GM18907 (cell line): ENCODE data around the gene FER.

Source experiments
- ATAC-seq: cut with Tn5 transposase; IDR thresholded peaks from one replicate; pipeline ENCODE4 v1.9.1; 2021; ENCODE audit warnings: mild to moderate bottlenecking, moderate library complexity; ENCODE audit not compliant: unreplicated experiment

FER gene

DNA sequence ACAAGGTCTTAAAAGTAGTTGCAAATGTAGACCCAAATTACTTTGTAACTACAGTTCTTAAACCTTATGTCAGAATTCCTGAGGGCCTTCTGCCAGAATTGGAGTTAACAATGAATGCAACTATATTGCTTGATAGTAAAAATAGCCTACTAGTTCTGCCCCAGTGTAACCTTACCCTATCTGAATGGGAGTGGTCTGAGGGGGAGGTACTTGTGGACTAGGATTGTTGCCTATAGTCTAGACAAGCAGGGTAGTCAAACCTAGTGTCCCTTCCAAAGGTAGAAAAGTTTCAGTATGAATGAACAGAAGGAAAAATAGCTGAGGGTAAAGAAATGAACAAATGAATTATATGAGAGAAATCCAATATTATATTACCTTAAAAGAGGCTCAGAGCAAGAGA lies 419.9 kb downstream of the FER start:
- no peak for ATAC-seq

DNA sequence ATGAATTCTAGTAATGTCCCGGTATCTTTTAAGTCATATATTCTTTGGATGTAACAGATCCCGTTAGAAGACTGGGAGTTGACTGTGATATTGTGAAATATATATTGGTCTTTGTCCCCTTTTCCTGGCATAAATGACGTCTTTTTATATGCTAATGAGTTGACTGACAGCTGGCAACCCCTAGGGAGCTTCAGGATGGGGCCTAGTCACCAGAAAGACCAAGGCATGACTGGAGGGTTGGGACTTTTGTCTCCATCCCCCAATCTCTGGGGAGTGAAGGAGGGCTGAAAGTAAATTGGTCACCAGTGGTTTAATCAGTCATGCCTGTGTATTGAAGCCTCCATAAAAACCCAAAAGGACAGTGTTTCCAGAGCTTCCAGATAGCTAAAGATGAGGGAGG lies 420.5 kb downstream of the FER start:
- ATAC-seq: no peak

DNA sequence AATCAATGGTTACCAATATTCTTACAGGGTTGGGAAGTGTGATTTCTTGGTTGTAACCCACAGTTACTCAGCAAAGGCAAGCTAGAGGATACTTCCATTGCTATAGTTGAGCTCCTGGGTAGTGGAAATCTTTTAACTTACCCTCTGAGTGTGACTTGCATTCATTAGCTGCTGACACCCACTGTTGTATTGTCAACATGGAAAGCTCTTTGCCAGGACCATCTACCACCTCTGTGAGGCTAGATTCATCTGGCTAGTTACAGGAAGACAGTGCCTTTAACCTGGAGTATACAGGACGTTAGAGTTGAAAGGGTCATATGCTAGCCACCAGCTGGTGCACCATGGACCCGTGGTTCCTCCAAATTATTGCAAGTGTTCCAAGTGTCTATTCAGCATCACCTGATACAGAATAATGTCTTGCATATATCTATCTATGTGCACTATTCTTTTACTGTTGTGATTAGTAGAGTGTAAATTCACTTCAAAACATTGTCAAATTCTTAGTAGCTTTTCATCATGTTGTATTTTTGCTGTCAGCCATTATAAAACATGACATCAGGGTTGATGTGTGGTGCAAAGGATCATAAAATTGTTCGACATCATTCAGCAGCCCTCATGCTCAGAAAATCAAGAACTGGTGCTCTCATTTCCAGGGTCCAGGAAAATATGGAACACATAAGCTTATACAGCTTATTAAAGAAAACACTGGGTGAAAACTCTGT lies 423.1 kb downstream of the FER start:
- no peak for ATAC-seq

DNA sequence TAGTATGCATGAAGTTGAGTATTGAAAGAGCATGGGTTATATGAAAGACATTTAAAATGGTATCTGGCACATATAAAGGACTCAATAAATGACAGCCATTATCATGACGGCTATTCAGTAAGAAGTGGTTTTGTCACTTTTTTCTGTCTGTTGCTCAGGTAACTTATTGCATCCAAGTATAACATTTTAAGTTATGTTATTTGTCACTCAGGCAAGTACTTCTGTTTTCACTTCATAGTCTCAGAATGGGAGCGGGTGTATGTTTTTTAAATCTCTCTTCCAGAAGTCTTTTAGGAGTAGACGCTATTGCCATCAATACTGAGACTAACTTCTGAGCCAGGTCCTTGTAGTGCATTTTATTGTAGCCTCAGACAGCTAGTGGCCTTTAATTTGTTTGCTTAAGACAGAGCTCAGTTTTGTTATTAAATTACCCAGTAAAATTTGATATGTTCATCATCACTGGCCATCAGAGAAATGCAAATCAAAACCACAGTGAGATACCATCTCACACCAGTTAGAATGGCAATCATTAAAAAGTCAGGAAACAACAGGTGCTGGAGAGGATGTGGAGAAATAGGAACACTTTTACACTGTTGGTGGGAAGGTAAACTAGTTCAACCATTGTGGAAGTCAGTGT lies 423.9 kb downstream of the FER start:
- ATAC-seq: peak; percentile 88

DNA sequence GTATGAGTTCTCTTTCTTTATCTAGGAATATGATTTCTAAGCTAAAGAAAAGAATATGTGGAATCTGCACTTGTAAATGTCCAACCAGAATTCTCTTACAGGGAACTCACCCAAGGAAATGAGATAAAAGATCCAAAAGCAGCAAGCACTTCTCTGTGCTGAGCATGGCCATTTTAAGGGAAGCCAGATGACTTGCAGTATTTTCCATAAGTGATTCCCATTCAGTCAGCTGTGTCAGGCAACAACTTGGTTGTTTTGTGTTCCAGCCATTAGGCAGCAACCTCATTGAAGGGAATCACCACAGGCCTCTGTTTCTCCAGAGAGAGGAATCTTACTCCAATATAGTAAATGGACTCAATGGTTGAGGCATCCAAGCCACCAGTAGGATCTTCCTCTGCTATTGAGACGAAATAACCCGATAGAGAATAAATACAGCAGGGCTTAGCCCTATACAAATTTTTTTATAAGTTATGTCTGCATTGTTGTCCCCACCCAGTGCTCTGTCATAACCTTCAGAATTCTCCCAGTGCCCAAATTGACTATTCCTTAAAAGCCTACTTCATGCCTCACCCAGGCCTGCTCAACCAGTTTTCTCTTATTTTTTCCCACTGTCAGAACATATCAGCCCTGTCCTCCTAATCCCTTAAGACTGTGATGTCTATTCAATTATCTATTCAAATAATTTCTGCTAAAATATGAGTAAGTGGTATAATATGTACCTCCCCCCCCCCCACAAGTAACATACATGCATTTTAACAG lies 425.5 kb downstream of the FER start:
- no peak for ATAC-seq

DNA sequence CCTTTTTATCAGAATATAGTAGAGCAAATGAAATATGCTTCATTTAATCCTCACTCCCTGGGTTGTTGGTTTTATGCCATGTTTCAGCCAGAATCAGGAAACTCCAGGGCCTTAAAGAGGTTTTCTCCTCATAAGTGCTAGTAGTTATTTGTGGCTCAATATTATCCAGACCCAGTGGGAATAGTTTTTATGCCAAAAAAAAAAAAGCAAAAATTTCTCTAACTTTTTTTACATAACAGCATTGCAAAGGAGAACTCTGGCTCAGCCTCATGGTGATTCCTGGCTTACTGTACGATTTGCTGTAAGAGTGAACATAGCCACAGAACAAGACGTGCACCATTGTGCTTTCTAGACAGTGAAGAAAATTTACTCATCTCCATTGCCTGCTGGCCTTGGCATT lies 429.5 kb downstream of the FER start:
- ATAC-seq: no peak

DNA sequence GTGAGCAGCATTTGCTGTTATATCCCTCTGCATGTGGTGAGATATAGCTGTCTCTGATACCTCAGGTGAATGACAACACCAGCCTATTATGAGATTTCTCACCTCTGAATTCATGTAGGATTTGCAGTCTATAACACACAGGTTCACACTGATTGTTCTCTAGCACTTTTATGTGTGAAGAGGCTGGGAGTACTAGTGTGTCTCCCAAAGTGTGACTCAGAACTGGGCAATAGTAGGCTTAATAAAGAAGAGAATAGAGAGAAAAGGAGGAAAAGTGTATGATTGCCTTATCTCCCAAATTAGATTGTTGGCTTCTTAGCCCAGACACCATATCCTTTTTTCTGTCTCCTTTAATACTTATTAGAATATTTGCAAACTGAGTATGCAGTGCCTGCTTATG lies 430.1 kb downstream of the FER start:
- no peak for ATAC-seq

DNA sequence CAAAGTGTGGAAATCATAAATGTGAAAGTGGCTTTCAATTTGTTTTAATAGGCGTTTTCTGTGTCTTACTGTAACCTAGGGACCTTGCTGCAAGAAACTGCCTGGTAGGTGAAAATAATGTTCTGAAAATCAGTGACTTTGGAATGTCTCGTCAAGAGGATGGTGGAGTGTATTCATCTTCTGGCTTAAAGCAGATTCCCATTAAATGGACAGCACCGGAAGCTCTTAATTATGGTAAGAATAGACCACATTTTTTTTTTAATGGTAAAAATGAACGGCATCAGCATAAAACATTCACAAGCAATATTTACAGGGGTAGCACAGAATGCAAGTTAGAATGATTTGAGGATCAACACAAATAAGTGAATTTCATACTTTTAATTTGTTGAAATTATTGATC lies 433.0 kb downstream of the FER start:
- ATAC-seq: no peak

DNA sequence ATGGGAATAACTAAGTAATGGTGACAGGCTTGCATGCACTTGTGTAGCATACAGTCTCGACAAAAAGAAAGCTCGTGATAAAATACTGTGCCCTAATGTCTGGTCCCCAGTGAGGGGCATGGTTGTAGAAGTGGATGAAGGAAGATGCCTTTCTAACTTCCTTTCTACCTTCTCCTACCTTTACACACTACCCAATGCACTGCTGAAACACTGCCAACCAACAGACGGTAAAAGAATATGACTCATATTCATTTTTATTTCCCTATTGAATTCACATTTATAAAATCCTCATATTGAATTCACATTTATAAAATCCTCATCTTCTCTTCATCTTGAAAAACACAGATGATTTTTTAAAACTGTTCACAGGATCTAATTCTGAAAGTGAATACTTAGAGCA lies 439.1 kb downstream of the FER start:
- ATAC-seq: no peak

DNA sequence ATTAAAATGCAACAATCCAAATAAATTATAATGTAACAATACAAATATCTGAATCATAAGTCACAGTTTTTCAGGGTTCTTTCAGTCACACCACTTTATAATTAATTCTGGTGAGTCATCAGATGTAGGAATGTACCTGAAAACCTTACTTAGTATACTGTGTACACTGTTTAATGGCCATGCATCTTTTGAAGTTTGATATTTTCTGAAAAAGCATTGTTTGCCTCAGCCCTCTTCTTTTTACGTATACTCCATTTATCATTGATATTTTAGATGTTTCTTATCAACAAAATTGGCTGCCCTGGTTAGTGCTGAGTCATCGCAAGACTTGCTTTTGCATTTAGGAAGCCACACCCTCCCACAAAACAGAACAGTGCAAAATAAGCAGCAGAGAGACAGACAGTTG lies 443.5 kb downstream of the FER start:
- peak; percentile 67 for ATAC-seq

DNA sequence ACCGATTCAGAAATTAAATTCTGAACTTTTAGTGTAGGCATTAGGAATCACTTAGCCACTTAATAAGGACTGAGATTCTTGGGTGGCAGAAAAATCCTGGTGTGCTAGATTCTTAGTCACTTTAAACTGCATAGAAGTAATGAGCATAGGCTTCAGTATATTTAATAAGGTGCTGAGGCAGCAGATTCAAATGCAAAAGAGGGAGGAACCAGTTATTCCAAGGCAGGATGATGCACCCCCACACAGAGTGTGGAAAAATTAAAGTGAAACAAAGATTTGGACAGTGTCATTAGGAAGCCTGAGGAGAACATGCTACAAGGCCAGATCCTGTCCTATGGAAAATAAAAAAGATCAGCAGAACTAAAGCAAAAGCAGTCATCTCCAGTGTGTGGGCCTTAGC lies 444.3 kb downstream of the FER start:
- ATAC-seq: no peak

DNA sequence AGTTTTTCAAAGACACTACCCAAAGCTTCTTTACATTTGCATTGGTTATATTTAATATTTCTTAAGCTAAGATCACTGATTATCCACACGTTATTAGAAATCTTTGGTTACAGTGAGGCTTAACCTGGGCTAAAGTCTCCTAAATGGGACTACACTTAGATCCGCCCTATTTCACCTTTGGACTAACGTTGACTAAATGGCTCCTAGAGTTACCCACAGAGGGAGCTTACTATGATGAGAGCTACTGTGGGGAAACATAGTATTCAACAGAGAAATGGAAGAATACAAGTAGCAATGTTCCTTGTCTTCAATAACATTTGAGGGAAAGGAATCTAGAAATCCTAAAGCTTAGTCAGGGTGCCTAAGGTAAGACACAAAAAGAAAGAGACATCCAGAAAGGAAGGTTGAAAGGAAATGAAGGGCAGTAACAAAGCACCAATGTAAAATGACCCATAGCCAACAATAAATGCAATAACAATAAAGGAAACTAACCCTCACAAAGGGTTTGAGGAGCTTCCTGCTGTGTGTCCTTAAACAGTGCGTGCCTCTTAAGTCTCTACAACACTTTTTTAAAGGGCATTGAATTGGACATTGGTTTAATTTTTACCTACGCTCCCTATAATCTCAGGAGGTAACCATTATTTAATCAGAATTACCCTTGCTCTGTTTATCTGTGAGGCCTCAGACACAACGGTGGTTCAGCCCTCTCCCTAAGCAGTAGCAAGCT lies 445.0 kb downstream of the FER start:
- no peak for ATAC-seq

DNA sequence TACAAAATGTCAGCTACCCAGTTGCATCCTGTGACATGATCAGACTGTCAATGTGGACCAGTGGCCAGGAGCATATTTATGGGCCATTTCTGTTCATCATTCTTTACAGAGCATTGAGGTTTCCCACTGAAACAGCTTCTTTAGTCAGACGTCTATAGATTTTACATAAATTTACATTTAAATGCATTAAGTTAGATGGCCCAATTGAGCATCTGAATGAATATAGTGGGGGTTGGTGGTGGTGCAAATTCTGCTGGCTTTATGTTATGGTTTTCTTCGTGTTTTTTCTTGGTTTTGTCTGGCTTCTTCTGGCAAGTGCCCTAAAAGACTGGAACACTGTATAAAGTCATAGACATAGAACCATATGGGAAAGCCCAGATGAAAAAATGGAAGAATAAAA lies 448.0 kb downstream of the FER start:
- no peak for ATAC-seq

DNA sequence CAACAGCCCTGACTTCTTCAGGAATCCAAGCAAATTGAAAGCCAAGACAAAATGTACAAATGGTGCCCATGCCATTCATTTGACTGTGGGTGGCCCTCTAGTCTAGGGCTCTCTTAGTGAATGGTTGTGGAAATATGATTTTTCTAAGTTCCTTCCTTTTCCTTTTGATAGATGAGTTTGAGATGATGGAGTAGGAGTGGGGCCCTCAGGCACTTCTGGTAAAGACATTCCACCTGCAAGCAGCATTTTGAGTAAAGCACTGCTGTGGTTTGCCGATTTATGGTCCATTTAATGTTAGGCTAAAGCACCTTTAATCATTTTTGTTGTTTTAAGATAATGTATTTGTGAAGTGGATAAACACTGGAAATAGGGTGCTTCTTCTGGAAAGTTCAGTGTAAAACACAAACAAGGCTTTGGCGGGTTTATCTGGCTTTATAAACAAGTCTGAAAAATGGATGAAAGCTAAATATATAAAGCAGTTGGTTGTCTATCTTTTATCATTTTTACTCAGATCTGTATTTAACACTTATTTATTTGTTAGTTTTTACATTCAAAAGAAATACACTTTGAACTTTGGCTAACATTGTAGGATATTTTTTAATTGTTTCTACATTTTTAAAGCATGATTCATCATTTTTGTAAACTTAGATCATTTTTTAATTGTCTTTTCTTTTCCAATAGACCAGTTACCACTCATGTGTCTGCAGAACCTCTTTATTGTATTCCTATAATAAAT lies 448.6 kb downstream of the FER start:
- ATAC-seq: no peak

DNA sequence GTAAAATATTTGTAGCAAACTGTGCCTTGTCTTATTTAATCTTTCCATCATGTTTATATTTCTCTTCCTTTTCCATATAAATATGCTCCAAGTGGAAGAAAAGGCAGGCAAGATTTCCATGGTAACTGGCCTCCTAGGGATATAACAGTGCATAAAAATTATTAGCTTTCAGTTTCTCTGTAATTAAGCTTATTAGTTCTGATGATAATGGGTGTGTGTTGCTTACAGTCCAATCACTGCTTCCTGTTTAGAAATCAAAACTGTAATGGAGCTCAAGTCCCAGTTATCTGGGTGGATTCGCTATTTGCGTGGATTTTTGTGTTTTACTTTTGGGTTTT lies 449.1 kb downstream of the FER start:
- ATAC-seq: no peak

DNA sequence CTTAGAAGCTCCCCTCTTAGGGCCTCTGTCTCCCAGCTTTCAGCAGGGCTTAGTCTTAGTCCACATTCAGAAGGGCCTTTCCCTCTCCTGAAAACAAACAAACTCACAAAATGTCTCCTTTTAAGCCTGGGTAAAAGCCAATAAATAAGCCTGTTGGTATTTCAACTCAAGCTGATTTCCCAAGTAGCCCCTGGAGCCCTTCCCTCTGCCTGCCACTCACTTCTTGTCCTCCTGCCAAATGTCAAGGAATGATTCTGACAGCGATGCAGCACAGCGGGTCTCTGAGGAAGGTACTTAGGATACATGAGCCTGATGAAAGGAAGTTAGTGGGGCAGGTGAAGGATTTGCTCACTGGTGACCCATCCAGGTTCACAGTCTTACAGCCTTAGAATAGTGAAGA lies 451.6 kb downstream of the FER start:
- no peak for ATAC-seq

DNA sequence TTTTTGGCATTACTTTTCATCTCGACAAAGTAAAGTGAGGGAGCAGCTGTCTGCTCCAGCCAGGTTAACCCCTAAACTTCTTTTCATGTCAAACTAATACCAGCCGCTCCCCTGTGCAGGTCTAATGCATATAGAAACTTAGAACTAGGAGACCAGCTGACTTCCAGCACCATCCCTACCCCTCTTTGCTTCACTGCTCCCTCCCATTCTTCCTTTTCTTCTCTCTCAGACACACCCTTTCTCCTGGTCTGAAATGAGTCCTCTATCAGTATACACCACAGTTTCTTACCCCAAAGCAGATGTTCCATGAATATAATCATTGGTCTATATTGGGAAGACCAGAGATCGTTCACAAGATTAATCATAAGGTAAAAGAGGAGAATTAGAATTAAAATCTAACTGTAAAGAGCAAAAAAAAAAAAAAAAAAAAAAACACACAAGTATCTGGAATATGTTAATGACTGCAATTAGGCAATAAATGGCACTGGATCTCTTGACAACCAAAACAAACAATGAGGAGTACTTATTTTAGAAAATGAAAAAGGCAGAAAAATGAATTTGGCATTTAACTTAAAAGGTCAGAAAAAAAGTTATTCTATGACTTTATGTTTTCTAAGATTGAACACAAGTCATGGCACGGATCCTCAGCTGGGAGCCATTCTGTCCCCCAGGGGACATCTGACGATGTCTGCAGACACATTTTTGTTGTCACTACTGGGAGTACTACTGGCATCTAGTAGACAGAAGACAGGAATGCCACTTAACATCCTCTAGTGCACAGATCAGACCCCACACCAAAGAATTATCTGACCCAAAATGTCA lies 452.3 kb downstream of the FER start:
- ATAC-seq: no peak

DNA sequence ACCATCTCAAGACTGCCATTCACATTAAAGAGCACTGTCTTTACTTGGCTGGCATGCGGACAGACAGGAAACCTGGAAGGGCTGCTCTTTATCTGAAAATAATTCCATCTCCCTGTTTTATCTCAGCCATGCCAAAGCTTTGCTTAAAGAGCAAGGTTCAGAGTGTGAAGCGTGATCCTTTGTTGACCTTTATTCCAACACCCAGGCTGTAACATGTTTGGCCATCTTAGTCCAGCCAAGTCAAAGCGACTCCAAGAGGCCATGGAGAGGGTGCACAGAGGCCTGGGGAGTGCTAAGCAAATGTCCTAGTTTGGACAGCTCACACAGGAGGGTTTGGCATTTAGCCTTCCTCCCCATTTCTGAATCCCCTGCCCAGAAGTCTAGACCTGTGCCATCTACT lies 467.3 kb downstream of the FER start:
- ATAC-seq: no peak

DNA sequence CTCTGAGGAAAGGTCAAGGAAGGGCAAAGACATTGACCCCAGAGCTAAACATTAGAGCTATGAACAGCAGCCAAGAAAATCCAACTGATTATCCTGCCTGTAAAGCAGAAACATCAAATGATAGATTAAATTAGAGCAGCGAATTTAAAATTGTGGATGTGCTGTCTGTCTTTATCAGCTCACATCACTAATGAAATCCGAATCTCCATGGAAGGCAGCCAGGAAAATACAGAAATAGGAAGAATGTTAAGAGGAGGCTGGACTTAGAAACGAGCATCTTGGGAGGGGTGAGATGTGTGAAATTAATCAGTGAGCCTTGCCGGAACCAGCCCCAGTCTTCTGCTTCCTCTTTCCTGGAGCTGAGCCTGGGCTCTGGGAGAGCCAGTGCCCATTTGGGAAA lies 471.1 kb downstream of the FER start:
- no peak for ATAC-seq

DNA sequence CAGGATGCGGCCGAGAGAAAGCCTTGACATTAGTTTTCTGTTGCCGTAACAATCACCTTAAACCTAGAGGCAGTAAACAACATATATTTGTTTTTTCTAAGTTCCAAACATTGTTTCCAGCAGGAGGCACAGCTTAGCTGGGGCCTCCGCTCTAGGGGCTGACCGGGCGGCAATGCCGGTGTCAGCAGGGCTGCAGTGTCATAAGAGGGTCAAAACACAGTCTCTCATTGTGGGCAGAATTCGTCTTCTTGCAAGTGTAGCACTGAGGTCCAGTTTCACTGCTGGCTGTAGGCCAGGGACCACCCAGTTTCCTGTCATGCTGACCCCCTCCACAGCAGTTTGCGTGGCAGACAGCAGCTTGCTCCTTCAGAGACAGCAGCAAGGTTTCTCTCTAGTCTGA lies 475.8 kb downstream of the FER start:
- no peak for ATAC-seq
